Erythroblast (primary cell): ENCODE results near the gene AGAP1.

Experiments used
- GATA1 ChIP-seq: IDR thresholded peaks from 2 replicates; pipeline ENCODE4 v1.6.1; 2011; ENCODE audit warnings: low read depth, mild to moderate bottlenecking, control low read depth, low read length, moderate library complexity
- POLR2A ChIP-seq: IDR thresholded peaks from 2 replicates; pipeline ENCODE4 v1.6.1; 2011; ENCODE audit warnings: mild to moderate bottlenecking, low read length

- TF ChIP-seq POLR2A, result no peak
- TF ChIP-seq GATA1, result no peak
Observed at GRCh38 chr2:235723811-235724465, 230.1 kb downstream of the AGAP1 start.
